ENCODE data around the gene COL6A3. TPM values are rescaled to one million over a fixed set of nuclear protein-coding genes. Genes with fewer than 3 reads are reported as not detected.

Gene COL6A3
- total RNA-seq, 1 experiment from 2014 or later, result 0.81 TPM

DNA sequence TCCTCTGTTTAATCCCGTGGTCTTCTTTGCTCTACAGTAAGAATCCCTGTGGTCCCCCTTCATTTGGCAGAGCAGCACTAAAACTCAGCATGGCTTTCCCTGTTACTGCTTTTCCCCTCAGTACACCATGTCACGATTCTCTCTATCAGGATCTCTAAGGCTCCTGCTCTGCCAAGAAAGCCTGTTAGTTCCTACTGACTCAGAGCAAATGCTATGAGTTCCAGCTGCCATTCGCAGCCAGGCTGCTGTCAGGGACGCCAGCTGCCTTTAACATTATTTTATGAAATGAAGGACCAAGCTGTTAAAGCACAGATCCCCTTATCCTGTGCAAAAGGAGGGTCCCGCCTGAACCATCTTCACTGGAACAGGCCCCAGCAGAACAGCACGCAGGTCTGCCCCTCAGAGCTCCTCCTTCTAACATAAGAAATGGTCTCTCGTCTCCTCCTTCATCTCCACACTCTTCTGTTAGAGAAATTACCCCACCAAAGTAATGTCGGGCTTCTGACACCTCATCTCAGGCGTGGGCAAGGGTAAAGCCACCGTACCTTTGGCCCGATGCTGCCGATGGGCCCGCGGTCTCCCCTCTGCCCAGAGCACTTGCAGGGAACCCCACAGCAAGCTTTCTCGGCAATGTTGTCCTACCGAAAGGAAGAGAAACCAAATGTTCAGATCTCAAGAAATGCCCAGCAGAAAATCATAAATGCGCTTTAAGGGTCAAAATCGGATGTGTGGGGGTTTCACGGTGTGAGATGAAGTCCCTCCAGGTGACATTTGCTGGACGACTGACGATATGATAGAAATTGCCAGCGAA lies 52.6 kb downstream of the COL6A3 start:
- no peak overlapping the region for H3K27ac ChIP-seq (ENCODE audit: insufficient read length, low read depth, low read length)
- no peak overlapping the region for H3K18ac ChIP-seq (ENCODE audit: insufficient read length, low read depth, low read length)
- H2AFZ ChIP-seq (ENCODE audit: low read length), result no peak overlapping the region
- H3K79me2 ChIP-seq (ENCODE audit: insufficient read depth, low read length), result no peaks in the 10 kb centered on the region
- no peak overlapping the region for H4K91ac ChIP-seq (ENCODE audit: insufficient read length, low read depth, low read length)
- H3K27me3 Mint-ChIP-seq (ENCODE audit: low read depth), result peaks cover 12% of the 10 kb centered on the region
- H2BK15ac ChIP-seq (ENCODE audit: low read depth, low read length), result no peak overlapping the region
- no peak overlapping the region for H3K4me2 ChIP-seq (ENCODE audit: insufficient read depth, insufficient read length, low read length)
- H3K36me3 Mint-ChIP-seq (ENCODE audit: insufficient read depth in 1 of 3, low read depth in 3 of 3), result no peaks in the 10 kb centered on the region; a peak in 1 of 7 replicates
- no peak overlapping the region for H3T11ph ChIP-seq (ENCODE audit: low read length)
- H3K4me3 Mint-ChIP-seq, result no peak overlapping the region
- no peak overlapping the region for H4K5ac ChIP-seq (ENCODE audit: insufficient read length, low read depth, low read length)
- no peak overlapping the region for H2AK5ac ChIP-seq (ENCODE audit: insufficient read length, low read length)
- no peaks in the 10 kb centered on the region for H3K23me2 ChIP-seq (ENCODE audit: insufficient read length, low read depth, low read length, poor library complexity, severe bottlenecking)
- no peak overlapping the region for H3K23ac ChIP-seq (ENCODE audit: insufficient read length, low read depth, low read length)
- no peak for DNase-seq
- H2BK5ac ChIP-seq (ENCODE audit: insufficient read length, low read length), result no peak overlapping the region
- peaks cover 21 to 31% of the 10 kb centered on the region in 2 experiments for H3K4me1 Mint-ChIP-seq
- H4K20me1 ChIP-seq (ENCODE audit: control insufficient read depth, insufficient read depth, insufficient read length), result no peaks in the 10 kb centered on the region
- H3K14ac ChIP-seq (ENCODE audit: insufficient read depth, low read length), result no peak overlapping the region
- no peak overlapping the region for H2BK20ac ChIP-seq (ENCODE audit: low read depth, low read length, poor library complexity, severe bottlenecking)
- H3K9ac ChIP-seq (ENCODE audit: extremely low read depth, insufficient read length, low read length), result no peak overlapping the region
- H2BK12ac ChIP-seq (ENCODE audit: insufficient read length, low read depth, low read length), result no peak overlapping the region
- H3K27me3 ChIP-seq (ENCODE audit: insufficient read depth, low read length), result no peaks in the 10 kb centered on the region
- H2BK120ac ChIP-seq (ENCODE audit: low read depth, low read length, poor library complexity, severe bottlenecking), result no peak overlapping the region
- no peaks in the 10 kb centered on the region for H3K79me1 ChIP-seq (ENCODE audit: insufficient read depth, low read depth, low read length, poor library complexity, severe bottlenecking)
- no peaks in the 10 kb centered on the region for H3K9me3 ChIP-seq (ENCODE audit: control insufficient read depth, low read depth, low read length)
- TF ChIP-seq, protein P1, sequence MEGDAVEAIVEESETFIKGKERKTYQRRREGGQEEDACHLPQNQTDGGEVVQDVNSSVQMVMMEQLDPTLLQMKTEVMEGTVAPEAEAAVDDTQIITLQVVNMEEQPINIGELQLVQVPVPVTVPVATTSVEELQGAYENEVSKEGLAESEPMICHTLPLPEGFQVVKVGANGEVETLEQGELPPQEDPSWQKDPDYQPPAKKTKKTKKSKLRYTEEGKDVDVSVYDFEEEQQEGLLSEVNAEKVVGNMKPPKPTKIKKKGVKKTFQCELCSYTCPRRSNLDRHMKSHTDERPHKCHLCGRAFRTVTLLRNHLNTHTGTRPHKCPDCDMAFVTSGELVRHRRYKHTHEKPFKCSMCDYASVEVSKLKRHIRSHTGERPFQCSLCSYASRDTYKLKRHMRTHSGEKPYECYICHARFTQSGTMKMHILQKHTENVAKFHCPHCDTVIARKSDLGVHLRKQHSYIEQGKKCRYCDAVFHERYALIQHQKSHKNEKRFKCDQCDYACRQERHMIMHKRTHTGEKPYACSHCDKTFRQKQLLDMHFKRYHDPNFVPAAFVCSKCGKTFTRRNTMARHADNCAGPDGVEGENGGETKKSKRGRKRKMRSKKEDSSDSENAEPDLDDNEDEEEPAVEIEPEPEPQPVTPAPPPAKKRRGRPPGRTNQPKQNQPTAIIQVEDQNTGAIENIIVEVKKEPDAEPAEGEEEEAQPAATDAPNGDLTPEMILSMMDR (conservative IDR thresholded peaks at IDR 0.05), result no peak
- peaks cover 6% of the 10 kb centered on the region; the same call in 1 of the 2 replicates for H3K4me1 ChIP-seq (ENCODE audit: insufficient read depth, low read length)
- H3K27ac Mint-ChIP-seq, result no peak overlapping the region
- H3K56ac ChIP-seq (ENCODE audit: insufficient read length, low read depth, low read length), result no peak overlapping the region
- H3K9me3 Mint-ChIP-seq, result no peaks in the 10 kb centered on the region; a peak in 1 of 5 replicates
- no peak overlapping the region for H4K8ac ChIP-seq (replicated peaks; ENCODE audit: insufficient read length, low read depth, low read length)
- WGBS (ENCODE audit: extremely low coverage, insufficient read length, low lambda C conversion rate), result no CpG with 5 or more reads among the region's 22 CpGs
- H3K4ac ChIP-seq (ENCODE audit: low read depth, low read length), result no peak overlapping the region

Data from H9 (cell line).